Keratinocyte (primary cell): ENCODE results near the gene TMEM254. TPM values are rescaled to one million over a fixed set of nuclear protein-coding genes. Genes with fewer than 3 reads are reported as not detected.

Experiments used
- DNase-seq: peaks from one replicate; pipeline ENCODE4 v3.0.0-alpha.2; 2011; ENCODE audit warnings: low read depth, missing footprints, low spot score
- FAIRE-seq: peaks from 2 replicates; lab custom pipeline; 2011; peaks lifted over from hg19 to GRCh38; lab: Jason Lieb, UNC
- H2AFZ ChIP-seq: 2 replicates; pipeline ENCODE4 v1.6.0; 2012; ENCODE audit warnings: low read length, control low read depth, inconsistent platforms; ENCODE audit not compliant: control insufficient read depth
- H3K27ac ChIP-seq: 2 replicates; pipeline ENCODE4 v1.5.1; 2011; ENCODE audit warnings: low read length; ENCODE audit not compliant: control insufficient read depth, insufficient read depth
- H3K27me3 ChIP-seq: 3 replicates; pipeline ENCODE4 v1.6.0; 2011; ENCODE audit warnings: low read length; ENCODE audit not compliant: control insufficient read depth, insufficient read depth; ENCODE audit errors: extremely low read depth
- H3K36me3 ChIP-seq, 2 experiments: 2 replicates in 1 of 2; 3 replicates in 1 of 2; pipeline ENCODE4 v1.5.1; 2011; ENCODE audit warnings: low read length in 2 of 2, mild to moderate bottlenecking in 1 of 2; ENCODE audit not compliant: control insufficient read depth in 2 of 2, insufficient read depth in 2 of 2; ENCODE audit errors: extremely low read depth in 1 of 2
- H3K4me1 ChIP-seq: 3 replicates; pipeline ENCODE4 v1.5.1; 2011; ENCODE audit warnings: low read length; ENCODE audit not compliant: control insufficient read depth, insufficient read depth; ENCODE audit errors: extremely low read depth
- H3K4me2 ChIP-seq: 3 replicates; pipeline ENCODE4 v1.6.0; 2011; ENCODE audit warnings: low read depth, low read length; ENCODE audit not compliant: control insufficient read depth, insufficient read depth; ENCODE audit errors: extremely low read depth
- H3K4me3 ChIP-seq, 3 experiments: fragments of 200-600 bp in 1 of 3; sonication (generic) in 1 of 3; 2 replicates in 2 of 3; 3 replicates in 1 of 3; pipeline ENCODE4 v1.5.1; 2011 to 2016; ENCODE audit warnings: low read length in 3 of 3, mild to moderate bottlenecking in 3 of 3, control low read depth in 2 of 3, inconsistent platforms in 1 of 3, low read depth in 1 of 3, mixed read lengths in 1 of 3, mixed run types in 1 of 3, moderate library complexity in 1 of 3; ENCODE audit not compliant: control insufficient read depth in 2 of 3, insufficient read depth in 2 of 3; ENCODE audit errors: extremely low read depth in 1 of 3
- H3K79me2 ChIP-seq: 2 replicates; pipeline ENCODE4 v1.6.0; 2012; ENCODE audit warnings: low read length; ENCODE audit not compliant: control insufficient read depth, insufficient read depth
- H3K9ac ChIP-seq: 3 replicates; pipeline ENCODE4 v1.6.0; 2011; ENCODE audit warnings: low read length; ENCODE audit not compliant: control insufficient read depth, insufficient read depth; ENCODE audit errors: extremely low read depth
- H3K9me1 ChIP-seq: 3 replicates; pipeline ENCODE4 v1.6.0; 2011; ENCODE audit warnings: low read length; ENCODE audit not compliant: control insufficient read depth, insufficient read depth; ENCODE audit errors: extremely low read depth
- H3K9me3 ChIP-seq: 2 replicates; pipeline ENCODE4 v1.5.1; 2012; ENCODE audit warnings: low read depth, low read length; ENCODE audit not compliant: control insufficient read depth
- H4K20me1 ChIP-seq: 3 replicates; pipeline ENCODE4 v1.6.0; 2011; ENCODE audit warnings: low read length; ENCODE audit not compliant: control insufficient read depth, insufficient read depth; ENCODE audit errors: extremely low read depth
- CTCF ChIP-seq, 3 experiments: IDR thresholded peaks in 1 of 3; conservative IDR thresholded peaks in 1 of 3; optimal IDR thresholded peaks in 1 of 3; 2 replicates in 2 of 3; 3 replicates in 1 of 3; pipeline versions ENCODE3 to v1.5.1; 2011; ENCODE audit warnings: low read length in 3 of 3, mild to moderate bottlenecking in 3 of 3, moderate library complexity in 2 of 3, control low read depth in 1 of 3, inconsistent platforms in 1 of 3; ENCODE audit not compliant: insufficient read depth in 2 of 3; ENCODE audit errors: extremely low read depth in 1 of 3
- EZH2 ChIP-seq: IDR thresholded peaks from one replicate; pipeline ENCODE4 v1.6.1; 2012; ENCODE audit warnings: inconsistent platforms, mild to moderate bottlenecking, low read length, moderate library complexity
- dilution Hi-C: fragments of 300-500 bp; cut with MboI; formaldehyde crosslinking; loops from one replicate; pipeline ENCODE4 v1.7.0; 2020; ENCODE audit warnings: low sequenced_read_pairs; ENCODE audit not compliant: extremely low pct_ligation_motif_present
- polyA plus RNA-seq, 5 experiments: library from polyadenylated mRNA; depleted of rRNA in 3 of 5; stranded (reverse) in 3 of 5; stranded (forward) in 1 of 5; unstranded in 1 of 5; fragments of >200 nt; gene quantifications; 1 replicate in 1 of 5; 2 replicates in 3 of 5; 3 replicates in 1 of 5; pipeline versions ENCODE4 v1.2.1 to v1.2.3, GENCODE V29; 2011 to 2012; ENCODE audit warnings: missing spikeins in 2 of 5, low read depth in 1 of 5, low replicate concordance in 1 of 5

The TMEM254 gene
- polyA plus RNA-seq, 1 donor (not counting 4 experiments of a cell fraction or from before 2014, with no cell fraction given), result 34.0 TPM

DNA sequence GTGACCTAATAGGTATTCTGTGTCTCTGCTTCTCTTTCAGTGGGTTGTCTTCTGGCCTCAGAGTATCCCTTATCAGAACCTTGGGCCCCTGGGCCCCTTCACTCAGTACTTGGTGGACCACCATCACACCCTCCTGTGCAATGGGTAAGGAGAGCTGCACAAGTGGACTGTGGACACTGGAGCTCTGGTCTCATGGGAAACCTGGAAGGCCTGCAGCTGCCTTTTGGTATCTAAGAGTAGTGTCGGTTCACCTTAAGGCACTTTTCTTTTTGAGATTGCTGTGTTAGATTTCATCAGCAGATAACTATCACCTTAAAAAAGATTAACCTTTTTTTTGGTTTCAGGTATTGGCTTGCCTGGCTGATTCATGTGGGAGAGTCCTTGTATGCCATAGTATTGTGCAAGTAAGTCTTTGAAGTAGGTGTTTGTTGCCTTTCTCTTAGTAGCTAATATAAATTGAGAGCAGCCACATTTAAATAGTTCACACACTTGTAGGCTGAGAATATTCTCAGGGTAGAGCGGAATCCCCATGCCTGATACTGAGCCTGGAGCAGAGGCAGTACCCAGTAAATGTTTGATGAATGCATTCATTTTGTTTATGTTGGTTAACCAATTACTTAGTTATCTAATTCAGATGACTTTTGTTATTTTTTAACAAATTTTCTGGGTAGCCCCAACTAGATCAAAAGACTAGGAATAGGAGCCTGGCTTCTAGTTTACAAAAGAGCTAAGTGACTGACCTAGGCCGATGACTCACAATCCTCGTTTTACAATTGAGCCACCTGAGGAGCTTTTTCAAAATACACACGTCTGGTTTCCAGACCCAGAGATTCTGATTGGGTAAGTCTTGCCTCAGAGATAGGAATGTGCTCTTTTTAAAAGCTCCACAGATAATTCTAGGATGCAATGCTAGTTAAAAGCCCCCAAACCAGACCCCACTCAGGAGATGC is 3.6 kb downstream of the TMEM254 start:
- H3K9ac ChIP-seq, result peak overlapping the region; percentile 78

DNA sequence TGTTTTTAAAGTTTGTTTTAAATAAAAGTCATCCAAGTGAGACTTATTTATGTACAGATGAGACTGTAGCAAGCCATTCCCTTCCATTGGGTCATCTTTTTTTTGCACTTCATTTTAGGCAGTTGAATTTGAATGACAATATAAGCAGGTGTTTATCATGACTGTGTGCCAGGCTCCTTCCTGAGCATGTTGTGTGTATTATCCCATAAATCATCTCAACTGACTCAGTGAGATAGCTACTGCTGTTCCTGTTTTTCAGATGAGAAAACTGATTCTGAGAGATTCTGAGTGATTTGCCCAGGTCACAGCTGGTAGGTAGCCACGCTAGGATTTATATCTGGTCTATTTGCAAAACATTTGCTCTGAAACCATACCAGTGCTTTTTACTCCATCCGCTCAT is 11.7 kb downstream of the TMEM254 start:
- DNase-seq (no peak), FAIRE-seq (no peak)
- no peak overlapping the region for H2AFZ ChIP-seq
- dilution Hi-C loops, result no loop called here
- H3K9ac ChIP-seq, result no peak overlapping the region
- no peaks in the 10 kb centered on the region for H3K9me1 ChIP-seq
- H3K4me1 ChIP-seq, result no peaks in the 10 kb centered on the region
- H3K4me2 ChIP-seq, result no peak overlapping the region
- H4K20me1 ChIP-seq, result no peaks in the 10 kb centered on the region
- no peaks in the 10 kb centered on the region for H3K79me2 ChIP-seq
- no peak for TF ChIP-seq CTCF (optimal IDR thresholded peaks at IDR 0.05 in 1 of 3, IDR thresholded peaks at IDR 0.05 in 1 of 3, conservative IDR thresholded peaks at IDR 0.05 in 1 of 3; ENCODE audit: extremely low read depth in 1 of 3, insufficient read depth in 2 of 3, low read length in 3 of 3)
- TF ChIP-seq EZH2, result no peak
- no peak overlapping the region for H3K4me3 ChIP-seq
- no peaks in the 10 kb centered on the region for H3K9me3 ChIP-seq
- no peaks in the 10 kb centered on the region for H3K36me3 ChIP-seq
- no peak overlapping the region for H3K27ac ChIP-seq
- no peaks in the 10 kb centered on the region for H3K27me3 ChIP-seq

More for the DNA sequence above, 3.6 kb downstream of the TMEM254 start:
- Histone ChIP-seq H3K36me3 (peaks cover 0 to 2% of the 10 kb centered on the region in 2 experiments), H3K4me1 (peaks cover 23% of the 10 kb centered on the region), H3K79me2 (peaks cover 3% of the 10 kb centered on the region), H4K20me1 (no peaks in the 10 kb centered on the region), H3K27me3 (no peaks in the 10 kb centered on the region), H2AFZ (no peak overlapping the region), H3K4me3 (peak overlapping the region in 2 of 3 experiments; percentile 35 to 55), H3K4me2 (peak overlapping the region; percentile 84), H3K9me3 (no peaks in the 10 kb centered on the region), H3K27ac (peak overlapping the region; percentile 99), H3K9me1 (no peaks in the 10 kb centered on the region)
- no peak for FAIRE-seq
- no peak for TF ChIP-seq EZH2
- TF ChIP-seq CTCF (optimal IDR thresholded peaks at IDR 0.05 in 1 of 3, IDR thresholded peaks at IDR 0.05 in 1 of 3, conservative IDR thresholded peaks at IDR 0.05 in 1 of 3; ENCODE audit: extremely low read depth in 1 of 3, insufficient read depth in 2 of 3, low read length in 3 of 3), result no peak
- peak; percentile 41 for DNase-seq
- dilution Hi-C loops, result no loop called here
